HPDE6-E6E7 (cell line): ENCODE data around the gene RHBDD3.

ENCODE experiments used
- DNase-seq: peaks from one replicate; pipeline ENCODE4 v3.0.0; 2011; ENCODE audit warnings: missing footprints; ENCODE audit errors: extremely low spot score

RHBDD3 gene

DNA sequence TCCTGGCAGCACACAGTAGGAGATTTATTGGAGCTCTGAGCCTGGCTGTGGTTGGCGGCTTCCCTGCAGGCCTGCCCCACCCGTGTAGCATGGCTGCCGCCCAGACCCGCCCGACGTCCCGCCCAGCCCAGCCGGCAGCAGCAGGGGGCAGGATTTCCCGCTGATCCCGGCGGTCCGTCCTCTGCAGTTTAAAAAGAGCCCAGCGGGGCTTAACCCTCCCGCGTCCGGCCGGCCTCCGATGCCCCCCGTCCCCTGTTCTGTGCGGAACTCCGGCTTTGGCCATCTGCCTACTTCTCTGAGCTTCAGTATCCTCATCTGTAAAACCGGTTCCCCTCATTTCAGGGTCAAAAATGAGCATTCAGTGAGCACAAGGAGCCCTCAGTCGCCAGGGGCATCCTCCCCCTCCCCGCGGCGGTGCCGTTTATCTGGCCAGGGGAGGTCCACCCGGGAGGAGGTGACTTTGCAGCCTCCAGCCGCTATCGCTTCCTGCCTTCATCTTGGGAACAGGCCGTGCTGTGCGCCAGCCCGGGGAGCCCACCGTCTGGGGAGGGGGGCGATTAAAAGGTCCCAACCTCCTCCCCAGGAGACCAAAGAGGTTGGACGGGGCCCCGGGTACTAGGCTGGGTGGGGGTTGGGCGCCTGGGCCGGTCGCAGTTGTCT, 38.5 kb upstream of the RHBDD3 start, which contains the start of gene GAS2L1:
TSS of gene GAS2L1 (plus strand) at position 476 of the 660 bp plus-strand sequence. CDS start 1,456 bp downstream, outside the sequence.
- DNase-seq, result peak; percentile 78

- DNase-seq, result no peak
These were observed 38.0 kb upstream of the RHBDD3 start for GRCh38 chr22:29305836-29306174.

- no peak for DNase-seq
These were observed 35.1 kb upstream of the RHBDD3 start for GRCh38 chr22:29302681-29303465.

DNA sequence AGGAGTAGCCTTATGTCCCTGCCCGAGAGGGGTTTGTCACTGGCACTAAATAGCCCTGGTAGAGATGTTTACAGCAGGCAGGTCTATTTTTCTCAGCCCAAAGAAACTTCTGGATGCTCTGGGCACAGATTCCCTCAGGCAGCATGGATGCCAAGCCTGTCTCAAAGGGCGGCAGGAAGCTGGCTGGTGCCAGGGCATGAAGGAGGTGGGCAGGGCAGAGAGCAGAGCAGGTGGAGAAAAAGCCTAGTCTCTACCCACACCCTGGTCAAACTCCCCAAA, 34.6 kb upstream of the RHBDD3 start:
- no peak for DNase-seq

DNA sequence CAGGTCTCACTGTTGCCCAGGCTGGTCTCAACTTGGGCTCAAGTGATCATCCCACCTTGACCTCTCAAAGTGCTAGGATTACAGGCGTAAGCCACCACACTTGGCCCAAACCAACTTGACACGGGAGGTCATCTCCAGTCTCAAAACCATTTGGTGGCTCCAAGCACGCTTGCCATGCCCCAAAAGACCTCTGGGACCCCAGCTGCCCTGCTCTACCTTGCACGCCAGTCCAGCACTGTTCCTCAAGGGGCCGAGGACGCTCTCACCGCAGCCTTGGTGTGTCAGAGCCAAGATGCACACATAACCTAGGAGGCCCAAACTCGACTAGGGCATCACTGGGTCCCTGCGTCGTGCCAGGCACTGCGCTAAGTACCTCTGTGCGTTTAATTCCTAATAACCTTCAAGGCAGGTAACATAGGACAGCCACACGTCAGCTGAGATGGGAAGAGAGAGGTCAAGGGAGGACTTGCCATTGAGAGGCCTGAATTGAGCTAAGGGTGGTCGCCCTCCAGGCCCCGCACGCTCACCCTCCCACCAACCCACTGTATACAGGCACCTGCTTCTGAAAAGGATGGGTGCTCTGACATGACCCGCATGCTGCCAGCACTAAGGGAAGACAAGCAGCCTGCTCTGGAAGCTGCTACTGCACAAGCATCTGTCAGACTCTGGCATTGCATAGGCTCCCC, 34.1 kb upstream of the RHBDD3 start:
- DNase-seq, result no peak

DNA sequence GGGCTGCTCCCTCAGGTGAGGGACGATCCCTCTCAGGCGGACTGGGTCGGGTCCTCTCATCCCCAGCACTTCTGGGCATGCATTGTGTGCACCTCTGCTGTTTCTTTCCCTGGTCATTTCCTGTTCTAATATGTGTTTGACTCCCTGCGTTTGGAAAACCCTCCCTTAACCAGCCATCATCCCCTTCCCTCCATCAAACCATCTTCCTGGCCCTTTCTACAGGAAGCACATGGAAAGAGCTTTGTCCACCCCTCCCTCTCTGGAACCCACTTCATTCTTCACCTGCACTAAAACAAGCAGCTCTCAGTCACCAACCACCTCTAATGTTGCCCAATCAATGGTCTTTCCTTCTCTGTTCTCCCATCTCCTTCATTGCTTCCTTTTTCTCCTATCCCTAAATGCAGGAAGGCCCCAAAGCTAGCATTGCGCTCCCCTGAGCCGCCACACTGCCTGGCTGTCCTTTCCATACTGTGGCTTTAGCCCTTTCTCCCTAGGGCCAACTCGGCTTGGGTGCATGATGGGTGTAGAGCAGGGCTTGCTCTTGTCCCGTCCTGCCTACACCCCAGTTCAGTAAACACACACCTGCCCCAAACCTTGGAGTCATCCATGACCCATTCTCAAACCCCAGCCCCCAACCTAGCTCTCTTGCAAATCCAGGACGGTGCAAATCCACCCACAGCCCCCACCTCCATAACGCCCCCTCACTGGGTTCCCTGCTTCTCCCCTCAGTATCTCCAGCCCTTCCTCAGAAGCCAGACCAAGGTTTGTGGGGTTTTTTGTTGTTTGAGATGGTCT, 33.2 kb upstream of the RHBDD3 start:
- DNase-seq, result no peak

GRCh38 chr22:29300467-29300806, 32.7 kb upstream of the RHBDD3 start:
- no peak for DNase-seq

DNA sequence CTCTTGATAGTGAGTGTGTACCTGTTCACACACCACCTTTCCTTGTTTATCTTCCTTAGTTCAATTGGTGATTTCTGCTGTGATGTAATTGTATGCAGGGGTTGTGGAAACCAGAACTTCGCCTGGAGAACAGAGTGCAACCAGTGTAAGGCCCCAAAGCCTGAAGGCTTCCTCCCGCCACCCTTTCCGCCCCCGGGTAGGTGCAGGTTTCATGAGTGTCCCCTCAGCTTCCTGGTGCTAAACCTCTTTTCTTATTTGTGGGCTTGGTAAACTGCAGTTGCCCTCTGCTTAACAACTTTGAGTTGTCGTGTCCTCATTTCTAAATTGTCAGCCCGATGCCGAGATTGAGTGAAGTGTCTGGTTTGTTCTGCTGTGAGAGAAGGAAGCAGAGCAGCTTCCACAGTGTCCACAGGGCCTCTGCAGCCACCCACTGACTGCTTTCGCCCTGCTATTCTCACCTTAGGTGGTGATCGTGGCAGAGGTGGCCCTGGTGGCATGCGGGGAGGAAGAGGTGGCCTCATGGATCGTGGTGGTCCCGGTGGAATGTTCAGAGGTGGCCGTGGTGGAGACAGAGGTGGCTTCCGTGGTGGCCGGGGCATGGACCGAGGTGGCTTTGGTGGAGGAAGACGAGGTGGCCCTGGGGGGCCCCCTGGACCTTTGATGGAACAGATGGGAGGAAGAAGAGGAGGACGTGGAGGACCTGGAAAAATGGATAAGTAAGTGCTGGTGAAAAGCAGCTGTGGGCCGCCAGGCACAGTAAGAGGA, 31.5 kb upstream of the RHBDD3 start:
- no peak for DNase-seq

GRCh38 chr22:29298641-29299040, 30.9 kb upstream of the RHBDD3 start:
- DNase-seq, result no peak

- DNase-seq, result no peak
These were observed 24.6 kb upstream of the RHBDD3 start for GRCh38 chr22:29292379-29292778.

GRCh38 chr22:29291215-29291614, 23.4 kb upstream of the RHBDD3 start:
- DNase-seq, result no peak

DNA sequence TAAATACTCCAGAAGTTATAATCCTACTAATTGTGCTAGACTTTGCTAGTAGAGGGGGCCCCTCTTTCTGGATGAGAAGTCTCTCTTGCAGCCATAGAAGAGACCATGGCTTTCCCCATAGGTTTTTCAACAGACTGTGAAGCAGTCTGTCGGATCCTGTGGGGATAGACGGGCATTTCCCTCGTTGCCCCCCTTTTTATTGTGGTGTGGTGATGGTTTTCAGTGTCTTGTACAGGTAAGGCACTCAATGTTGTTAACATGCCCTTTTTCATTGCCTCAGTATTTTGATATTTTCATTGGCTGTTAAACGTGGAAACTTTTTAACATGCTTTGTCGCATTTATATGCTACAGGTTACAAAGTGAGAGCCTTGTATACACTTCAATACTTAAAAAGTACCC, 22.3 kb upstream of the RHBDD3 start:
- no peak for DNase-seq

GRCh38 chr22:29288837-29289236, 21.1 kb upstream of the RHBDD3 start:
- DNase-seq, result no peak

- DNase-seq, result no peak
These were observed 16.4 kb upstream of the RHBDD3 start for GRCh38 chr22:29284196-29284595.

DNA sequence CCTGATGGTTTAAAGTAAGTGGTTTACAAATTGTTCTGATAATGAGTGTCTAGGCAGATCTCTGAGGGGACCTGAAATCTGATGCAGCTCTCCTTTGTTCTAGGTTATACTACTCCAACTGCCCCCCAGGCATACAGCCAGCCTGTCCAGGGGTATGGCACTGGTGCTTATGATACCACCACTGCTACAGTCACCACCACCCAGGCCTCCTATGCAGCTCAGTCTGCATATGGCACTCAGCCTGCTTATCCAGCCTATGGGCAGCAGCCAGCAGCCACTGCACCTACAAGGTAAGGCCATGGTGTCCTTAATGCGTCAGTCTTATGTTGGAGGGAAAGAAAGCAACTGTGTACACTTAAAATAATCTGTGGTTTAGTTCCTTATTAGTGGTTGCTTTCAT, 10.1 kb upstream of the RHBDD3 start:
- no peak for DNase-seq

DNA sequence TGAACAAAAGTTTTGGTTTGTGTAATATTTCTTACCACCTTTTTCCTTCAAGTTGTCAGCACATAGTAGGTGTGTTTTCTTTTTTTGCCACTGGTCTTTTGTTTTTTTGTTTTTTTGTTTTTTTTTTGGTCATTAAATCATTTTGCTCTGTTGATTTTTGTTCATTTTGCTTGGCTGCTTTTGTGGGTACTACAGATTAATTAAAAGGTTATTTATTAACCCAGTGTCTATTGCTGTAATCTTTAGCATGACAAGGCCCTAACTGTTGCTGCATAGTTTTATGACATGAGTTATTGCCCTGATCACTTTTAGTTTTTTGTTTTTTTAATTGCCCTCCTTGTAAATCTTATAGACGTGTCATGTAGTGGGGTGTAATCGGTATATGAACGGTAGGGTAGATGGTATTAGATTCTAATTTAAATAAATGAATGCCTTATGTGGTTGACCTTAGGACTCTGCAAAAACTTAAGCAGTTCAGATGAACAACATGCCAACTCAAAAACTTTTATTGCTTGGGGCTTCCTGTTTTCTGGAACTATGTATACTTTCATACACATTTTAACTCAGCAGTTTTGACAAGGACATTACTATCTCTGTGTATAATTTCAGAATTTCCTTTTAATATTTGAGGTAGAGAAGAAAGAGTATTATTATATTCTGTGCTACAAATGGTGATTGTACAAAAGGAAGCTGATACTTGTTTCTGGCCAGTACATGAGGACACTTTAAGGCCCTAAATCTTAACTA, 8.2 kb upstream of the RHBDD3 start:
- no peak for DNase-seq

GRCh38 chr22:29275167-29275566, 7.4 kb upstream of the RHBDD3 start:
- no peak for DNase-seq

GRCh38 chr22:29272624-29273023, 4.8 kb upstream of the RHBDD3 start:
- DNase-seq, result no peak

DNA sequence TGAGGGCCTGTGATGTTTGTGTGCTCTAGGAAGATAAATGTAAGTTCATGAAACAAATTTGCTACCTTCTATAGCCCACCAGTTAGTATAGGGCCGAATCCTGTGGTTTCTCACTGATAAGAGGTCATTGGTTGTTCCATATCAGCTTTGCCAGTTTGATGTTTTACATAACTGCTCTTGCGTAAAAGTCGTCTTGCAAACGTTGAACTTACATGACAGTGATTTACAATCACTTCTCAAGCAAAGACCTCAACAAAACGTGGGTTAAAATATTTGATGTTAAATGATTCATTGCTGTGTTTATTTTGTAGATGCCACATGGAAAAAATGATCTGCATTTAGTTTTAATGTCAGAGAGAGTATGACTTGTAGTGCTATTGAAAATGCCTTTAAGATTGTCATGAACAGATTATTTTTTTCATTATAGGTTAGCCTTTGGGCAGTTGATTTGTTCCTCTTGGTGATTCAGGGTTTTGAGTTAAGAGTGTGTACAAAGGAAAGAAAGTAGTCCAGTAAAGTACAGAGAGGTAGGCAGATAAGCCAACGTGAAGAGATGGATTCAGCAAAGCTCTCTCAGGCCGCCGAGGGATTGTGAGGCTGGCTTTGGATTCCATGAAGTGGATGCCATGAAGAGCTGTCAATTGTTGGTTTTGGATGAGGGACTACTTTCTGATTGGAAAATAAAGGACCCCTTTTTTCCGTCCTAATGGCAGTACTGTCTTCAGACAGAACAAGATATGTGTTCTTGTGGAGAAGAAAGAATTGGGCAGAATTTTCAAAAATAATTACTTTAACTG, 2.9 kb upstream of the RHBDD3 start:
- DNase-seq, result no peak
